Body of pancreas (tissue), 4 donors: ENCODE data around the gene RXRG.

Experiments used
- CTCF ChIP-seq, 7 experiments: fragments of 450-650 bp in 4 of 7; fragments of 200-600 bp in 3 of 7; sonication (generic) in 3 of 7; IDR thresholded peaks; one replicate each; pipeline ENCODE4 v1.5.1; 2016 to 2019; ENCODE audit warnings: antibody characterized with exemption in 7 of 7
- POLR2A ChIP-seq, 3 donors: fragments of 450-650 bp; IDR thresholded peaks; one replicate each; pipeline ENCODE4 v1.6.1; 2016; ENCODE audit warnings: antibody characterized with exemption in 3 of 3, mild to moderate bottlenecking in 2 of 3

GRCh38 chr1:165463978-165464377 lies 19.1 kb upstream of the RXRG start:
- TF ChIP-seq POLR2A (IDR thresholded peaks at IDR 0.05): no peak
- TF ChIP-seq CTCF (IDR thresholded peaks at IDR 0.05): no peak
